NK-92 (cell line): ENCODE measurements around the gene ADARB2.

Experiments used
- DNase-seq: peaks from one replicate; lab custom pipeline; 2025; ENCODE audit not compliant: unreplicated experiment; lab: John Stamatoyannopoulos, UW

The ADARB2 gene

DNA sequence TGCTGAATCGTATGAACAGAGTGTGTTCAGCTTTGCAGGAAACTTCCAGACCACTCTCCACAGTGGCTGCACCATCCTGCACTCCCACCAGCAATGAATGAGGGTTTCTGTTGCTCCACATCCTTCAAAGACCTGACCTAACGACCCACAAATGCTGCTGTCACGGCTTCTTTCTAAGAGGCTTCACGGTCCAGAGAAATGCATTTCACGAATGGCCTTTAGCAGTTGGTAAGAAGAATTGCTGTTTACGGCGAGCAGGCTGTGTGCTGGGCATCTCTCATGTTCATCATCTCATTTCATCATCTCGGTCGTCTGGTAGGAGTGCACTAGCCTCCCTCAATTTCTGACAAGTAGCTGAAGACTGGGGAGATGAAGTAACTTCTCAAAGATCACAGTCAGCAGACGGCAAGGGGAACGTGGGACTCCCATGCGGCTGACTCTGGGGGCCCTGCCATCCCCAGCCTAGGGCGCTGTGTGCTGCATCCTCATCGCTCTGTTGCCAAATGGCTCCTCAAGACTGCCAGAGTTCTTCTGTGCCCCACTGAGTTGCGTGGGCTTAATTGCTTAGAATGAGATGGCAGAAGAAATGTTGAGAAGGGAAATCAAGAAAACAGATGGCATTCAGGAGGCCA lies 72.9 kb downstream of the ADARB2 start:
- no peak for DNase-seq

DNA sequence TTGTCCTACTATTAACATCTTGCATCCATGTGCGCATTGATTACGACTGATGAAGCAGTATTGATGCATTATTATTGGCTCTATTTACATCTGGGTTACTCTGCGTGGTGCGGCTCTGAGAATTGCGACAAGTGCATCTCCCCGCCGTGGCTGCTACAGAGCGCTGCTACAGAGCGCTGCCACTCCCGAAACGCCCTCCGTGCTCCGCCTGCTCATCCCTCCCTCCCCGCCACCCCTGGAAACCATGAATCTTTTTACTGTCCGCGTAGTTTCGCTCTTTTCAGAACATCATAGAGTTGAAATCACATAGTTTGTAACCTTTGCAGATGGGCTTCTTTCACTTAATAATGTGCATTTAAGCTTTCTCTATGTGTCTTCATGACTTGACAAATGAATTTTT lies 74.1 kb downstream of the ADARB2 start:
- no peak for DNase-seq

DNA sequence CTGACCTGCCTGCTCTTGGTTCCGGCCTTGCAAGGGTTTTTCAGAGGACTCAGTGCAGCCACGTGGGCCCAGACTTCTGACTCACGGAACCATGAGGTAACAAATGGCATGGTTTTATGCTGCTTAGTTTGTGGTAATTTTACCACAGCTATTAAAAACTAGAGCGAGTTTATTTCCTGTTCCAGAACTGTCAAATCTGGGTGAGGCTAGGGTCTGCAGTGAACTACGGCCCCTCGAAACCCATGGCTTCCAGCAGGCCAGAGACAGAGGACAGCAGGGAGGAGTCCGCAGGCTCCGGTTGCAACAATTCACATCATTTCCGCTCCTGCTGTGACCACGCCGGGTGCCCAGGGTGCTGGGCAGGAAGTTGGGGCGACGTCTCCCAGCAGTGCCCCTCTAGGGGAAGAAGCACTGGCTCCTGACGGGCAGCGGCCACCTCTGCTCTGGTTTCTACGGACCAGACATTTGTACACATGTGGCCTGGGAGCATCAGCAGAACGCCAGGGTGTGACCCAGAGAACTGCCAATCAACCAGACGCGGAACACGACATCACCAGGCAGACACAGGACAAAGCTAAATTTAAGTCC lies 74.8 kb downstream of the ADARB2 start:
- no peak for DNase-seq

DNA sequence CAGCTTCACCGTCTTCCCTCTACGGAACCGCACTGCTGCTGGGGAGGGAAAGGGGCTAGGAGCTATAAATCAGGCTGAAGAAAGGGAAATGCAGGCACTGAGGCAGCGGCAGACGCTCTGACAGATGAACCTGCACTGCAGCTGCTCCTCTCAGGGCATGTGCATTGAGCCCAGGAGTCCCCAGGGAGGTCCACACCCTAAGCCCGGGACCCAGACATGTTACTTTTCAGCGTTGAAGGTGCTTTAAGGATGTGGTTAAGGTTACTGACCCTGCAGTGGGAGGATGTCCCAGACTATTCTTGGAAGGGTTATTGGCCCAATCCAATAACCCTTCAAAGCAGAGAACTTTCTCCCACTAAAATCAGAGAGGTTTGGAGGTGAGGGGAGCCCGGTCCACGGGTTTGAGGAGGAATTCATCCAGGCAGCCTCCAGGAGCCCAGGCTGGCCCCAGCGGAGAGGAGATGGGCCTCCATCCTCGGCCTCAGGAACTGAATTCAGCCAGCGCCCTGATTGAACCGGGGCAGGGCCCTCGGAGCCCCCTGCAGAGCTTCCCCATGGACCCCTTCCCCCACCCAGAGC lies 75.4 kb downstream of the ADARB2 start:
- no peak for DNase-seq

DNA sequence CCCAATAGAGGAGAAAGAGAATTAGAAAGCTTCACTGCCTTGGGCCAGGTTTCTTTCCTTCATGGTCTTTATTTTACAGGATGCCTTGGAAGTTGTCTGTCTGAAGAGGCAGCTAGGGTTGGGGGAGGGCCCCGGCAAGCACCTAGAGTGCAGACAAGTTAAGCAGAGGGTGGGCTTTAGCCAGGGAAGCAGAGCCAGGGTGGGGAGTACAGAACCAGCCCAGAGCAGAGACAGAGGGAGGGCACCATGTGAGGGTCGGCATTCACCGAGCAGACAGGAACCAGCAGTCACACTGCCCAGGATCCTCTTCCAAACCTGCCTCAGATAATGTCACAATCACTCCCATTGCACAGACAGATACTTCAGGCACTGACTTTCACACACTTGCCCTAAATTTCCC lies 75.9 kb downstream of the ADARB2 start:
- no peak for DNase-seq

DNA sequence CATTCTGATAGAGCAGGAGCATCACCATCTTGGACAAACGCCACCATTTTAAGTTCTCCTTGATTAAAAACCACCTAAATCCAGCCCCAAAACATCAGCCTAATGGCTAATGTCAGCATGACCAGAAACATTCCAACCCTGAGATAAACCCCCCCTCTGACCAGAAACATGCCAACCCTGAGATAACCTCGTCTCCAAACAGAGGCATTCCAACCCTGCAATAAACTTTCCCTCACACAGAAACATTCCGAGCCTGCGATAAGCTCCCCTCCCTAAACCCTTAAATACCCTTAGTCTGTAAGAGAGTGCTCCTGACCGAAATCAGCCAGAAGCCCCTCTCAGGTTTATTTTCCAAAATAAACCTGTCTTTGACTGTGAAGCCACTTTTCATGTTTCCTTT lies 76.5 kb downstream of the ADARB2 start:
- DNase-seq: no peak

DNA sequence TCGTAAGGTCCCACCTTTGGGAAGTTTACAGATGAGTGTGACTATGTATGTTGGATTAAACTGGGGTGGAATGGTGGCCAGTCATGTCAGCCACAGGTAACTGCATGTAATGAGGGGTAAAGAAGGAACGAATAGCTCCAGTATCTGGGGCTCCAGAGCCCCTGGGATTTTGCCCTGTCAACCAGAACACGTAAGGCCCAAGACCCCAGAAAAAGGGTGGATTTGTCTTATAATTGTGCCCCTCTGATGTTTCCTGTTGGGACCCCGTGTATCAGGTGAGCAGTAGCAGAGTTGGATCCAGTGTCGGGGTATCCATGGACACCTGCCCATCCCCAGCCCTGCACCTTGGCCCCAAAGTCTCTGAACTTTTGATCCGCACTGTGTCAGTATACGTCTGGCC lies 76.9 kb downstream of the ADARB2 start:
- DNase-seq: no peak

DNA sequence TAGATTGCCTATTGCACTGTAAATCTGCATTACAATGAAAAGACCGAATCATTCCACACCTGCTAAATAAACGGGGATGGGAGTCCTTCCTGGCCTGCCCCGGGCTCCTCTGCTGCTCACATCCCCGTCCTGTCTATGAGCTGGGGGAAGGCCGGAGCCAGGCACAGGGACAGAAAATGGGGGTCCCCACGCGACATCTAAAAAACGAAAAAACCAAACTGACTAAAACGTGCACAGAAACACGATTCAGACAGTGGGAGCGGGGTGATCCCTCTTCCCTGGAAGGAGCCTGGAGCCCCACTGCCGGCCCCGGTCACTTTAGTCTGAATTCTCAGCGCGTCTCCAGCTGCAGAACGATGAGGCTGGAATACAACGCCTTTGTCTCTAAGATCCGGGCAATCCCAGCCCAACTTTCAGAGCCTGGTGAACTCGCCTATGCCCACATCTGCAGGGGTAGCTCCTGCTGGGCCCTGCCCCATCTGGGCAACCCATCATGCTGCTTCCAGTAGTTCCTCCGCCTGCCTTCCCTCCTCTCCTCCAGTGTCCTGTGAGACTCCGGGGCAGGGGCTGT lies 78.0 kb downstream of the ADARB2 start:
- DNase-seq: no peak

DNA sequence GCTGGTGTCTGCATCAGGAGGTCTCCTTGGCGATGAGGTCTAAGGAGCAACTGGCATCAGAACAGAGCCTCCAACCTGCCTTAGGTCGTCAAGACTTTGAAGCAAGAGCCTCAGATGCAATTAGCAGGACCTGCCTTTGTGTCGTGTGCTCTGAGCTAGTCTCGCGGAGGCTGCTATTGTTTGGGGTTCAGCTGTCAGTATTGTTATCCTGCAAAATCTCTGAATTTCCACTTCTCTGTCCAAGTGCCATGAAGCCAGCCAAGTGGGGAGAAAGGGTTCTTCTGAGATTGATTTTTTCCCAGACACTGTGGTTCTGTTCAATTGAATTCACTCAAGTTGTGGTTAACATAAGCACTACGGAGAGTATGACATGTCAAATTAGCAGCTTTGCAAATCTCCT lies 78.7 kb downstream of the ADARB2 start:
- DNase-seq: no peak

DNA sequence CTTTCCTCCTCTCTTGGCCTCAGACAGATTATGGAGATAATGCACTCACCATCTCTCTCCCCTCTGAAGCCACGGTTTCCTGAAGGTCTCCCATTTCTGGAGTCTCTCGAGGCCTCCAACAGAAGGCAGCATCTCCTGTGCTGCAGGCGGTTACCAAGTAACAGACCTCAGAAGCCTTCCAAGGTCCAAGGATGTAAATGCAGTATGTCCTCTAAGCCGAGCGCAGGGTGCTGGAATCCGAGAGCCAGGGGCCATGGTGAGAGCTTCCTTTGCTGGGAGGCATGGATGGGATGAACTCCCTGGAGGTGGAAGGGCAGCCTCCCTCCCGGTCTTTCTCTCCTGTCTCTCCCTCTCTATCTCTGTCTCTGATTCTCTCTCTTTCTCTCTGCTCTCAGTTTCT lies 79.8 kb downstream of the ADARB2 start:
- no peak for DNase-seq

DNA sequence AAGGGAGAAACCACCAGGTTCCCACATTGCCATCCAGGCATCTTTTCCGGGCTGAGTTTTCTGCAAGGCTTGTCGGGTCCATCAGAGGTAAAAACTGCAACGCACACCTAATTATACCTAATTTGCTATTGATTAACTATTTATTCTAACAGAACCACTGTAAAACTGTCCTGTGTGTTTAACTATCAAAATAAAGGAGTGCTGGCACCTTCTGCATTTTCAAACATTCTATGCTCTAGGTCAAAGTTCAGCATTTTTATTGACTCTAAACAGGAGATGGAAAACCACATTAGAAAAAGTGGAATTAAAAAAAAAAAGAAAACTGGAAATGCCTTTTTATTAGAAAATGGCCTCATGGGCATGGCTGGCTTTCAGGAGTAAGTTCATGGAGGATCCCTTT lies 82.0 kb downstream of the ADARB2 start:
- no peak for DNase-seq

DNA sequence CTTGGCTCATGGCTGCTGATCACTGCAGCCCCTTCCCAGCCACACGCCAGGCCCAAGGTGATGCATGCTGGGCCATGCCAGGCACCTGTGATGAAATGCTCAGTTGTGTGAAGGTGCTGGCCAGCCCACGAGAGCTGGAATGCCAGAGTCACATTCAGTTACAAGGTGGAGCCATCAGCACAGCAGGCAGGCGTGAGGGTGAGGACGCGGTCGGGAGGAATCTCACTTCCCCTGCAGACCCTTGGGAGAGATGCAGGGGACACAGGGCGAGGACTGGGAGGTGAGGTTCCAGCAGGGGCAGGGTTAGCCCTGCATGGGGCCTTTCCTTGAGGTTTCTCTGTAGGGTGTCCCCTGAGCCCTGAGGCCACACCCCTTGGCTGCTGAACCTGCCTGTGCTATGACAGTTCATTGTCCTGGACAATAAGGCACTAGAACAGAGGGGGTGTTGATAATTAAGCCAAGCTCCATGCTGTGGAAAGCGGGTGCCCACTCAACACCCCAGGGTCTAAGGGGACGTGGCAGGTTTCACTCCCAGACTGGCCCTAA lies 82.4 kb downstream of the ADARB2 start:
- DNase-seq: no peak

DNA sequence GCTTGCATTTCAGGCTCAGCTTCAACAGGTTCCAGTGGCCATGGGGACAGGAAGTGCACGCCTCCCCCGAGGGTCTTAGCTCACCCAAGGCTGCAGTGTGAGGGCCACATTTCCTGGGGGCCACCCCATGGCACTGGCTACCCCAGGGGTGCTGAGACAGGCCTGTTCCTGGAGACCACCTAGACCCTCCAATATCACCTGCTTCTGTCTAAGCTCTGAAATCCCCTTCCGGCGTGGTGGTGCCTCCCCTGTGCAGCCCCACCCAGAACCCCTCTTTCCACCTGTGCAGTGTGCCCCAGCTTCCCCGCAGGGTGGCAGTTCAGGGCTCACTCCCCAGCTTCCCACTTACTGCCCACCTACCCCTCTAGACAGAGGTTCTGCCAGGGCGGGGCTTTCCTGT lies 83.1 kb downstream of the ADARB2 start:
- no peak for DNase-seq

DNA sequence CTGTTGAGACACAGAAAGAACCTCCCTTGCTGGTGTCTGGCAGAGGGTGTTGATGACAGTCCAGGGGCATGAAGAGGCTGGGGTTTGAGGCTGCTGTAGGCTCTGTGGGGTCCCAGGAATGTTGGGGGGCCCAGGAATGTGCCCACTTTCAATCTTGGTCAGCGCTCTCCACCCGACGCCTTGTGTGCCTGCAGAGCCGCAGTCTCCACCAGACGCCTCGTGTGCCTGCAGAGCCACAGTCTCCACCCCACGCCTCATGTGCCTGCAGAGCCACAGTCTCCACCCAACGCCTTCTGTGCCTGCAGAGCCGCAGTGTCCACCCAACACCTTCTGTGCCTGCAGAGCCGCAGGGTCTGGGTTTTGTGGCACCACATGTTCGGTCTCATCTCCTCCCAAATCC lies 84.0 kb downstream of the ADARB2 start:
- DNase-seq: no peak

DNA sequence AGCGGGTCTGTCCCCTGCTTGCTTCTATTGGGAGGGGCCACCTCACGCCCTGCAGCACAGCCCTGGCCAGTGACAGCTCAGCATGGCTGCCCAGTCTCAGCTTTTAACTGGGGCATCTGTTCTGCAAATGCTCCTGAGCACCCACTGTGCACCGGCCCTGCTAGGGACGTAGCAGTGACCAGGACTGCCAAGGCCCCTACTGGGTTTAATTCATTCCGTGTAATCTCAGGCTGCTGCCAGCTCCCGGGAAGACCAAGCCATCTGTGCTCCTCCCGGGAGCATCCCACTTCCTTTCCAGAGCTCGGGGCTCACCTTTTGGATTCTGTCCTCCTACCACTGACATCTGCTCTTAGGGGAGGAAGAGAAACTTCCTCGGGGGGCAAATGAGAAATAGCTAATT lies 85.2 kb downstream of the ADARB2 start:
- DNase-seq: no peak

DNA sequence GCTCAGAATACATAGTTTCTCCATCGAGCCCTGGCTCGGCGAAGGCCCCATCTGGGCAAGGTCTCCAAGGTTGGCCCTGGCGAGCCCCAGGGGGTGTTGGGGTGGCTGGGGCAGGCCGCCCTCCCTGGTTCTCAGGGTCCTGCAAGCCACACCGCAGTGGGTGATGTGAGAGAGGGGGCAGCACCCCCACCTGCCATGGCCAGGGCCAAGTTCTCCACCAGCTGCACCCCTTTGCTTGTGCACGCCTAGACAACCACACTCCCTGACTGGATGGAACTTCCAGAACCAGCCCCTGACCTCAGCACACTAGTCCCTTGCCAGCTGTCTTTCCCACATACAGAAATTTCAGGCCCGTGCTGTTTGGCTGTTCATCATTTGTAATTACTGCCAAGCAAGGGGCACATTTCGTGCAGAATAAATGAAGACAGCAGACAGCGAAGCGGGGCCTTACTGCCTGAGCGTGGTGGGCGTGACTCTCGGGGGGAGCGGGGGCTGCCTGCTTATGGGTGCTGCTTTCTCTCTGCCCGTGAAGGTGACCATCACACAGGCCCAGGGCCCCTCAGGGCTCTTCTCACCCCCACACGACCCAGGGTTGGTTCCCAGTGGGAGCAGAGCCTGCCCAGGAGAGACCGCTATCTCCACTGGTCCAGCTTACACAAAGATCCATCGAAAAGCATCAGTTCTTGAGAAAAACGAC lies 85.9 kb downstream of the ADARB2 start:
- DNase-seq: no peak

DNA sequence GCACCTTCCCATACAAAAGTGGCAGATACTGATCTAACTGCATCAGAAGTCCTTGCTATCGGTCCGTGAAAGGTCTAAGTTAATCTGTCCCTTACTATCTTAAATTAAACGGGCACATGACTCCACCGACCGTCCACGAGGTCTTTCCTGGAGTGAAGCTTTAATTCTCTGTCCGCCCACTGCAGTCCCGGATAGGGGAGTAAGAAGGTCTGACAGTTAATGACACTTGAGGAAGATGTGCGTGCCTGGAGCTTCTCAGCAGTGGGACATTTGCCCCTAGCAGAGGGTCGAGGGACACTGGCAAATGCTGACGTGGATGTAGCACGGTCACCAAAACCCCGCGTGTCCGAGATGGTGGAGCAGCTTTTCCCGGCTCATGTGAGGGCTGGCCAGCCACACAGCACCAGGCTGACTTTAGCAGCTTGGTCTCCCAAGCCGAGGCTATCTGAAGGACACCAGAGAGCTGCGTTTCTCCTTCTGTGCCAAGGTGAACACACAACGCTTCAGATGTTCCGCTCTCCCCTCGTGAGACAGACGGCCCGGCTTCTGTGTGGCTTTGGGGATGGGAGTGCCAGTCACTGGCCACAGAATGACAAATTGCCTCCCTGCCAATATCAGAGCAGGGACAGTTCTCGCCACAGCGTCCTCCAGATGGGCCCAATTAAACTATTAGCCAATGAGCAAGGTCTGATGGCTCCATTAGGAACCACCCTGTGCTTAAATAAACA lies 86.6 kb downstream of the ADARB2 start:
- DNase-seq: no peak

DNA sequence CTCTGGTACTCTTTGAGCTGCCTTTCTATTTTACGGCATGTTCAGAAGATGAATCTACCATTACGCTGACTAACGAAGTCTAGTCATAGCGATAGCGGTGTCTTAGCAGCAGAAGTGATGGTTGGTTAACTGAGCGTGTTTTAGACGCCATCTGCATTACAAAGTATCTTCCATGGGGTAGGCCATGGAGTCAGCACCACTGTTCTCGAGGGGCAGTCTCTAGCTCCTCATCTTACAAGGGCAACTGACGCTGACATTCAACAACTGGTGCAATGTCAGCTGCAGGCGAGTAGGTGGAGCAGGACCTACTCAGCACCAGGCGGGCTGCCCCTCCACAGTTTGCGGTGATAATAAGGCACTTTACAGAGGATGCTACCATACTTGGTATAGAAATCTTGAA lies 88.7 kb downstream of the ADARB2 start:
- no peak for DNase-seq

DNA sequence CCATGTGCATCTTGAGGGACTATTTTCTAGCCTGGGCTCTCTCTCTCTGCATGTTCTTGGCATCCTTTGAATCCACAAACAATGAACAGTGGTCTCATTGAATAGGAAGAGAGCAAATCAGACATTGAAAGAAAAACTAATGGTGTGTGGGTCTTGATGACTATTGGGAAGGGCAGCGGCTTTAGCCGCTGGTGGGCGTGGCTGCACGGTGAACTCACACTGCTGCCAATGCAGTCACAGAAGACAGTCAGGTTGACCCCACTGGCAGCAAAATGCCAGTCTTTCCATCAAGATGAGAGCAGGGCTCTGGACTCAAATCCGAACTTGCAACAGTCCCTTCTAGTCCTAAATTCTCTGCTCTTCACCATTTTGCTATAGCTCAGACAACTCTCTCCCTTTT lies 91.0 kb downstream of the ADARB2 start:
- DNase-seq: no peak

DNA sequence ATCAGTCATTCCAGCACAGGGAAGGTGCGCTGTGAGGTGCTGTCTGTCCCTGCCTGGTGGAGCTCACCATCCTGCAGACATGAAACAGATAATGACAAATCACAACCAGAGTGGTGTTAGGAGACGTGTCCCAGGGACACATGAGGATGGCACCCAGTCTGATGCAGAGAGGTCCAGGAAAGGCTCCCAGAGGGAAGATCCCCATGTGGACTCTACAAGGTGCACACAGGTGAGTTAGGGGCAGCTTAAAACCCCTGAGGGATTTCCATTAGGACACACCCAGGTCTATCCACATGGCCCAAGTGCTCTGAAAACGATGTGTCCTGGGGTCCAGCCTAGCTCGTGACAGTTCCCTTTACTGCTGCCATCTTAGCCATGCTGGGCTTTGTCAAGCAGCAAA lies 91.4 kb downstream of the ADARB2 start:
- DNase-seq: no peak

DNA sequence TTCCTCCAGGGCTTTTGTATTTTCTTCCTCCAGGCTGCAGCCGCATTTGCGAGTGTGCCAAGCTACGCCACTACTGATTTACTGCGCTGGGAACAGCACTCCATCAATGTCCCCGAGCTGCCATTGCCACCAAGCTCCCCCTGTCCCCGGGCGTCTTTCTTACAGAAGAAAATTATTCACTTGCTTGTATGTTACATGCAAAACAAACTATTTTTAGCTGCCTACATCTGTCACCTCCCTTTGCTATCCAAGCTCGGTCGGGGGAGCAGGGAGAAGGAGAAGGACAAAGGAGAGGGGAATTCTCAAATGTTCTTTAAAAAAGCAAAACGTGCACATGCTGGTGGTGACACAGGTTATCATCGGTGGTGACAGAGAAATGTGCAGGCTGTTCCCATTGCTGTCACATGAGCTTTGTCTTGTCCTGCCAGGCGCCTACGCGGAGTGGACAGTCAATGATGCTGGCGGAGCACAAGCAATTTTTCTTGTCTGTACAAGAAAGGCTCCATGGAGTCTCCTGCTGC lies 93.1 kb downstream of the ADARB2 start:
- DNase-seq: no peak
